ENCODE results near the gene CAVIN2.

Gene CAVIN2

GRCh38 chr2:191835100-191835499 lies 11.8 kb downstream of the CAVIN2 start:
- no peak overlapping the region for H3K4me3 ChIP-seq (ENCODE audit: low read depth, low read length)
- TF ChIP-seq CTCF (IDR thresholded peaks at IDR 0.05; ENCODE audit: low read depth, low read length) (no peak), MYC (IDR thresholded peaks at IDR 0.05; ENCODE audit: low read depth, low read length) (no peak)
- DNase-seq (ENCODE audit: low read depth) = no peak

GRCh38 chr2:191833356-191833755 lies 13.5 kb downstream of the CAVIN2 start:
- H3K4me3 ChIP-seq (ENCODE audit: low read depth, low read length) = no peak overlapping the region
- DNase-seq (ENCODE audit: low read depth) = no peak
- no peak for TF ChIP-seq MAX (IDR thresholded peaks at IDR 0.05; ENCODE audit: low read depth, low read length)
- no peak for TF ChIP-seq MYC (IDR thresholded peaks at IDR 0.05; ENCODE audit: low read depth, low read length)
- TF ChIP-seq POLR2A (IDR thresholded peaks at IDR 0.05; ENCODE audit: extremely low read depth, insufficient read length) = no peak
- TF ChIP-seq CTCF (IDR thresholded peaks at IDR 0.05; ENCODE audit: low read depth, low read length) = no peak

- H3K4me3 ChIP-seq (ENCODE audit: low read depth, low read length) = no peak overlapping the region
- TF ChIP-seq MAX (IDR thresholded peaks at IDR 0.05; ENCODE audit: low read depth, low read length) (no peak), MYC (IDR thresholded peaks at IDR 0.05; ENCODE audit: low read depth, low read length) (no peak), CTCF (IDR thresholded peaks at IDR 0.05; ENCODE audit: low read depth, low read length) (no peak), POLR2A (IDR thresholded peaks at IDR 0.05; ENCODE audit: extremely low read depth, insufficient read length) (no peak)
- no peak for DNase-seq (ENCODE audit: low read depth)
Measured at GRCh38 chr2:191832668-191833067, 14.2 kb downstream of the CAVIN2 start.

GRCh38 chr2:191831410-191831994 lies 15.4 kb downstream of the CAVIN2 start:
- DNase-seq (ENCODE audit: low read depth) = no peak
- no peak for TF ChIP-seq MYC (IDR thresholded peaks at IDR 0.05; ENCODE audit: low read depth, low read length)
- TF ChIP-seq MAX (IDR thresholded peaks at IDR 0.05; ENCODE audit: low read depth, low read length) = no peak
- no peak for TF ChIP-seq POLR2A (IDR thresholded peaks at IDR 0.05; ENCODE audit: extremely low read depth, insufficient read length)
- TF ChIP-seq CTCF (IDR thresholded peaks at IDR 0.05; ENCODE audit: low read depth, low read length) = no peak
- H3K4me3 ChIP-seq (ENCODE audit: low read depth, low read length) = no peak overlapping the region

GRCh38 chr2:191824398-191824797 lies 22.5 kb downstream of the CAVIN2 start:
- H3K4me3 ChIP-seq (ENCODE audit: low read depth, low read length) = no peak overlapping the region
- TF ChIP-seq MAX (IDR thresholded peaks at IDR 0.05; ENCODE audit: low read depth, low read length) = no peak
- no peak for TF ChIP-seq POLR2A (IDR thresholded peaks at IDR 0.05; ENCODE audit: extremely low read depth, insufficient read length)
- TF ChIP-seq CTCF (IDR thresholded peaks at IDR 0.05; ENCODE audit: low read depth, low read length) = no peak
- no peak for TF ChIP-seq MYC (IDR thresholded peaks at IDR 0.05; ENCODE audit: low read depth, low read length)
- no peak for DNase-seq (ENCODE audit: low read depth)

- no peak for DNase-seq (ENCODE audit: low read depth)
- H3K4me3 ChIP-seq (ENCODE audit: low read depth, low read length) = no peak overlapping the region
- TF ChIP-seq MAX (IDR thresholded peaks at IDR 0.05; ENCODE audit: low read depth, low read length) = no peak
- no peak for TF ChIP-seq POLR2A (IDR thresholded peaks at IDR 0.05; ENCODE audit: extremely low read depth, insufficient read length)
- TF ChIP-seq CTCF (IDR thresholded peaks at IDR 0.05; ENCODE audit: low read depth, low read length) = no peak
- no peak for TF ChIP-seq MYC (IDR thresholded peaks at IDR 0.05; ENCODE audit: low read depth, low read length)
Measured at GRCh38 chr2:191821078-191821477, 25.8 kb downstream of the CAVIN2 start.

Data from NB4 (cell line).